Neural crest cell (in vitro differentiated cells): ENCODE results near the gene ZAR1. TPM values are rescaled to one million over a fixed set of nuclear protein-coding genes. Genes with fewer than 3 reads are reported as not detected.

ENCODE experiments used
- DNase-seq: peaks from one replicate; pipeline ENCODE4 v3.0.0; 2021; ENCODE audit warnings: low read depth, mixed read lengths, low spot score
- H3K27ac Mint-ChIP-seq: one replicate; pipeline ENCODE4 v1.8.0; 2021; ENCODE audit warnings: mild to moderate bottlenecking, mixed read lengths; ENCODE audit not compliant: unreplicated experiment
- H3K27me3 Mint-ChIP-seq: 2 replicates; pipeline ENCODE4 v1.8.0; 2021; ENCODE audit warnings: low read depth, mild to moderate bottlenecking, mixed read lengths
- H3K36me3 Mint-ChIP-seq: 2 replicates; pipeline ENCODE4 v1.8.0; 2021; ENCODE audit warnings: low read depth, mild to moderate bottlenecking, mixed read lengths
- H3K4me1 Mint-ChIP-seq: 2 replicates; pipeline ENCODE4 v1.8.0; 2021; ENCODE audit warnings: mixed read lengths
- H3K4me3 Mint-ChIP-seq: one replicate; pipeline ENCODE4 v1.8.0; 2021; ENCODE audit warnings: mild to moderate bottlenecking, mixed read lengths
- H3K9me3 Mint-ChIP-seq: 2 replicates; pipeline ENCODE4 v1.8.0; 2021; ENCODE audit warnings: mixed read lengths
- CTCF ChIP-seq: fragments of 200-600 bp; sonication (generic); conservative IDR thresholded peaks from 2 replicates; pipeline ENCODE4 v1.5.0; 2021; ENCODE audit warnings: antibody characterized with exemption, mild to moderate bottlenecking
- total RNA-seq: library from RNA; stranded (reverse); gene quantifications from 2 replicates; pipeline ENCODE4 v1.2.1, GENCODE V29; 2021

Gene ZAR1
- total RNA-seq, 1 donor from 2014 or later = not detected

GRCh38 chr4:48470570-48470969 lies 19.5 kb upstream of the ZAR1 start:
- no peak overlapping the region for H3K27ac Mint-ChIP-seq
- H3K36me3 Mint-ChIP-seq = no peaks in the 10 kb centered on the region
- peaks cover 13% of the 10 kb centered on the region for H3K4me1 Mint-ChIP-seq
- no peak for DNase-seq
- TF ChIP-seq CTCF = no peak
- no peaks in the 10 kb centered on the region for H3K27me3 Mint-ChIP-seq
- H3K9me3 Mint-ChIP-seq = no peaks in the 10 kb centered on the region
- H3K4me3 Mint-ChIP-seq = no peak overlapping the region

- H3K36me3 Mint-ChIP-seq = no peaks in the 10 kb centered on the region
- no peak overlapping the region for H3K27ac Mint-ChIP-seq
- no peak for TF ChIP-seq CTCF
- peaks cover 13% of the 10 kb centered on the region for H3K4me1 Mint-ChIP-seq
- no peaks in the 10 kb centered on the region for H3K27me3 Mint-ChIP-seq
- H3K4me3 Mint-ChIP-seq = no peak overlapping the region
- H3K9me3 Mint-ChIP-seq = no peaks in the 10 kb centered on the region
- no peak for DNase-seq
These were observed 17.3 kb upstream of the ZAR1 start for GRCh38 chr4:48472794-48473193.

- peaks cover 3% of the 10 kb centered on the region for H3K4me1 Mint-ChIP-seq
- H3K27me3 Mint-ChIP-seq = peaks cover 7% of the 10 kb centered on the region
- no peak overlapping the region for H3K27ac Mint-ChIP-seq
- no peak for TF ChIP-seq CTCF
- H3K9me3 Mint-ChIP-seq = no peaks in the 10 kb centered on the region
- DNase-seq = no peak
- no peak overlapping the region for H3K4me3 Mint-ChIP-seq
- no peaks in the 10 kb centered on the region for H3K36me3 Mint-ChIP-seq
These were observed 14.3 kb upstream of the ZAR1 start for GRCh38 chr4:48475770-48476169.

GRCh38 chr4:48478273-48478672 lies 11.8 kb upstream of the ZAR1 start:
- no peaks in the 10 kb centered on the region for H3K36me3 Mint-ChIP-seq
- H3K9me3 Mint-ChIP-seq = no peaks in the 10 kb centered on the region
- TF ChIP-seq CTCF = no peak
- peaks cover 6% of the 10 kb centered on the region for H3K4me1 Mint-ChIP-seq
- H3K4me3 Mint-ChIP-seq = no peak overlapping the region
- H3K27ac Mint-ChIP-seq = no peak overlapping the region
- peaks cover 30% of the 10 kb centered on the region for H3K27me3 Mint-ChIP-seq
- DNase-seq = no peak

- H3K36me3 Mint-ChIP-seq = peaks cover 4% of the 10 kb centered on the region
- H3K9me3 Mint-ChIP-seq = no peaks in the 10 kb centered on the region
- H3K4me1 Mint-ChIP-seq = peaks cover 6% of the 10 kb centered on the region
- no peak overlapping the region for H3K4me3 Mint-ChIP-seq
- TF ChIP-seq CTCF = no peak
- H3K27ac Mint-ChIP-seq = no peak overlapping the region
- peaks cover 55% of the 10 kb centered on the region for H3K27me3 Mint-ChIP-seq
- no peak for DNase-seq
These were observed 8.5 kb upstream of the ZAR1 start for GRCh38 chr4:48481581-48481980.
